Endothelial cell of umbilical vein (primary cell): ENCODE data around the gene LRP1B. TPM values are rescaled to one million over a fixed set of nuclear protein-coding genes. Genes with fewer than 3 reads are reported as not detected.

Experiments
- BruUV-seq: library from RNA; stranded (reverse); fragments of 400-500 nt; replicated peaks from 2 replicates; lab custom pipeline; 2021; lab: Mats Ljungman, UMichigan
- CTCF ChIA-PET: fragments of 300-600, 350-600 bp; sonication (Branson Sonifier 250); formaldehyde crosslinking; loops from one replicate; lab custom pipeline; 2021; ENCODE audit warnings: antibody characterized with exemption, inconsistent platforms; lab: Charles Lee
- POLR2A ChIA-PET: fragments of 300-600, 350-600 bp; sonication (Branson Sonifier 250); formaldehyde crosslinking; loops from one replicate; lab custom pipeline; 2021; ENCODE audit warnings: antibody characterized with exemption, inconsistent platforms; lab: Charles Lee
- DNase-seq: peaks from one replicate; pipeline ENCODE4 v3.0.0-alpha.2; 2011; ENCODE audit warnings: low read depth, low spot score
- FAIRE-seq: peaks from 2 replicates; lab custom pipeline; 2011; peaks lifted over from hg19 to GRCh38; lab: Jason Lieb, UNC
- H2AFZ ChIP-seq: 2 replicates; pipeline ENCODE4 v1.6.0; 2012; ENCODE audit warnings: low read depth, low read length, control low read depth, inconsistent platforms
- H3K27ac ChIP-seq: 2 replicates; pipeline ENCODE4 v1.5.1; 2011; ENCODE audit warnings: low read depth, mild to moderate bottlenecking, control low read depth, low read length, moderate library complexity; ENCODE audit not compliant: insufficient read depth
- H3K27me3 ChIP-seq, 2 experiments: 2 replicates each; pipeline versions ENCODE4 v1.6.0 to v1.6.1; 2011; ENCODE audit warnings: low read length in 2 of 2, mixed read lengths in 1 of 2; ENCODE audit not compliant: control insufficient read depth in 2 of 2, insufficient read depth in 2 of 2
- H3K36me3 ChIP-seq, 2 experiments: 2 replicates in 1 of 2; 3 replicates in 1 of 2; pipeline ENCODE4 v1.5.1; 2011; ENCODE audit warnings: low read length in 2 of 2, mild to moderate bottlenecking in 1 of 2, moderate library complexity in 1 of 2; ENCODE audit not compliant: control insufficient read depth in 2 of 2, insufficient read depth in 2 of 2; ENCODE audit errors: extremely low read depth in 1 of 2
- H3K4me1 ChIP-seq: 3 replicates; pipeline ENCODE4 v1.5.1; 2011; ENCODE audit warnings: mild to moderate bottlenecking, low read length; ENCODE audit not compliant: control insufficient read depth, insufficient read depth; ENCODE audit errors: extremely low read depth
- H3K4me2 ChIP-seq: 2 replicates; pipeline ENCODE4 v1.6.1; 2011; ENCODE audit warnings: low read length, control low read depth, mixed read lengths; ENCODE audit not compliant: insufficient read depth
- H3K4me3 ChIP-seq, 3 experiments: fragments of 200-600 bp in 1 of 3; sonication (generic), shearing (Covaris generic) in 1 of 3; replicated peaks in 1 of 3; 2 replicates each; pipeline ENCODE4 v1.5.1; 2011 to 2016; ENCODE audit warnings: control low read depth in 3 of 3, low read length in 3 of 3, mild to moderate bottlenecking in 2 of 3, inconsistent platforms in 1 of 3, low read depth in 1 of 3, moderate library complexity in 1 of 3; ENCODE audit not compliant: insufficient read depth in 1 of 3
- H3K79me2 ChIP-seq: 2 replicates; pipeline ENCODE4 v1.6.0; 2012; ENCODE audit warnings: low read length, inconsistent platforms; ENCODE audit not compliant: control insufficient read depth, insufficient read depth
- H3K9ac ChIP-seq: replicated peaks from 2 replicates; pipeline ENCODE3; 2011; ENCODE audit warnings: low read length, control low read depth; ENCODE audit not compliant: insufficient read depth; ENCODE audit errors: extremely low read depth
- H3K9me1 ChIP-seq: replicated peaks from 3 replicates; pipeline ENCODE4 v1.6.0; 2011; ENCODE audit warnings: mild to moderate bottlenecking, low read length; ENCODE audit not compliant: control insufficient read depth, insufficient read depth; ENCODE audit errors: extremely low read depth
- H3K9me3 ChIP-seq: replicated peaks from 2 replicates; pipeline ENCODE4 v1.5.1; 2012; ENCODE audit warnings: low read length, inconsistent platforms; ENCODE audit not compliant: control insufficient read depth, insufficient read depth
- H4K20me1 ChIP-seq: replicated peaks from 2 replicates; pipeline ENCODE3; 2011; ENCODE audit warnings: mild to moderate bottlenecking, low read length; ENCODE audit not compliant: control insufficient read depth, insufficient read depth; ENCODE audit errors: extremely low read depth
- EZH2 ChIP-seq: IDR thresholded peaks from 2 replicates; pipeline ENCODE4 v1.6.1; 2012; ENCODE audit warnings: borderline replicate concordance, low read depth, mild to moderate bottlenecking, moderate library complexity, low read length, inconsistent platforms; ENCODE audit not compliant: severe bottlenecking
- FOS ChIP-seq: IDR thresholded peaks from 2 replicates; pipeline ENCODE4 v1.6.1; 2011; ENCODE audit warnings: mild to moderate bottlenecking, low read length, moderate library complexity, borderline replicate concordance; ENCODE audit not compliant: insufficient read depth
- GATA2 ChIP-seq: IDR thresholded peaks from 2 replicates; pipeline ENCODE4 v1.7.0; 2011; ENCODE audit warnings: low read depth, mild to moderate bottlenecking, moderate library complexity, mixed read lengths, low read length; ENCODE audit not compliant: insufficient read length, insufficient read depth
- JUN ChIP-seq: IDR thresholded peaks from 2 replicates; pipeline ENCODE4 v1.6.1; 2011; ENCODE audit warnings: borderline replicate concordance, low read depth; ENCODE audit not compliant: insufficient read length, insufficient read depth
- MYC ChIP-seq: IDR thresholded peaks from one replicate; pipeline ENCODE4 v1.6.1; 2011; ENCODE audit warnings: mild to moderate bottlenecking, low read depth, low read length
- POLR2A ChIP-seq: IDR thresholded peaks from 2 replicates; pipeline ENCODE4 v1.6.1; 2012; ENCODE audit warnings: low read depth, mild to moderate bottlenecking, control low read depth, low read length
- POLR2AphosphoS5 ChIP-seq: IDR thresholded peaks from 2 replicates; pipeline ENCODE4 v1.6.1; 2012; ENCODE audit warnings: low read depth, mild to moderate bottlenecking, control low read depth, low read length, moderate library complexity; ENCODE audit not compliant: insufficient read depth
- dilution Hi-C: fragments of 300-500 bp; cut with MboI; formaldehyde crosslinking; loops from one replicate; pipeline ENCODE4 v1.15.0; 2019; ENCODE audit warnings: low sequenced_read_pairs; ENCODE audit not compliant: extremely low pct_ligation_motif_present
- intact Hi-C: fragments of 100-400 bp; cut with micrococcal nuclease; formaldehyde crosslinking; loops from one replicate; pipeline ENCODE4 v1.10.0; 2022
- polyA plus RNA-seq, 4 experiments: library from polyadenylated mRNA; depleted of rRNA in 3 of 4; stranded (reverse) in 3 of 4; unstranded in 1 of 4; fragments of >200 nt; gene quantifications; 2 replicates each; pipeline versions ENCODE4 v1.2.1 to v1.2.3, GENCODE V29; 2011 to 2012; ENCODE audit warnings: missing spikeins in 1 of 4
- total RNA-seq: library from RNA; stranded (reverse); gene quantifications from 2 replicates; pipeline ENCODE4 v1.2.3, GENCODE V29; 2021
- TF ChIP-seq, protein P1 (sequence below): IDR thresholded peaks from 2 replicates; pipeline ENCODE4 v1.6.1; 2011; ENCODE audit not compliant: insufficient read depth, insufficient read length
- TF ChIP-seq, protein P2 (sequence below), 2 donors: IDR thresholded peaks; 1 replicate in 1 of 2; 2 replicates in 1 of 2; pipeline ENCODE4 v1.5.1; 2011; ENCODE audit warnings: low read length in 2 of 2, mild to moderate bottlenecking in 2 of 2, moderate library complexity in 2 of 2, control low read depth in 1 of 2, inconsistent platforms in 1 of 2, low read depth in 1 of 2; ENCODE audit not compliant: insufficient read depth in 1 of 2; ENCODE audit errors: extremely low read depth in 1 of 2

The LRP1B gene
- total and polyA plus RNA-seq, 2 donors (not counting 3 experiments of a cell fraction or from before 2014, with no cell fraction given), result 0.03 to 0.07 TPM

DNA sequence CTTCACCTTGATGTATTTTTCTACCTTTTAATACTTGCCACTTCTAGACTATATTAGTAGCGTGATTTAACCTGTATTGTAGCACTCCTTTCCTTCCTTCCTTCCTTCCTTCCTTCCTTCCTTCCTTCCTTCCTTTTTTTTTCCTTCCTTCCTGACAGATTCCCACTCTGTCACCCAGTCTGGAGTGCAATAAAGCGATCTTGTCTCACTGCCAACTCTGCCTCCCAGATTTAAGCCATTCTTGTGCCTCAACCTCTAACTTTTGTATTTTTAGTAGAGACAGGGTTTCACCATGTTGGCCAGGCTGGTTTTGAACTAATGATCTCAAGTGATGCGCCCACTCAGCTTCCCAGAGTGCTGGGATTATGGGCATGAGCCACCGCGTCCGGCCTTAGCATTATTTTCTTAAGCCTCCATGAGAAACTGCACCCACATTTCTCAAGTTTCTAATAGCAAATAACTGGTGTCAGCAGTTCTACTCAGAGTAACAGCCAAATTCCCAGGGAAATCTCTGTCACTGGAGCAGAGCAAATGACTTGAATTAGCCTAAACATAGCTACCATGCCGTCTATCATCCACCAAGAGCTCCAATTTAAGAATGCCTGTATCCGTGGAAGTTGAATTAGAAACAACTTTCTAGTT is 529.2 kb downstream of the LRP1B start:
- no peak overlapping the region for H3K4me3 ChIP-seq
- no peak overlapping the region for H3K9ac ChIP-seq
- no peaks in the 10 kb centered on the region for H3K36me3 ChIP-seq
- DNase-seq (no peak), FAIRE-seq (no peak)
- H3K79me2 ChIP-seq, result no peaks in the 10 kb centered on the region
- no peaks in the 10 kb centered on the region for H3K9me1 ChIP-seq
- no peak overlapping the region for H2AFZ ChIP-seq
- H3K4me1 ChIP-seq, result no peaks in the 10 kb centered on the region
- no peaks in the 10 kb centered on the region for H4K20me1 ChIP-seq
- H3K27me3 ChIP-seq, result no peaks in the 10 kb centered on the region
- no peak overlapping the region for H3K27ac ChIP-seq
- TF ChIP-seq FOS, result no peak
- TF ChIP-seq EZH2, result no peak
- TF ChIP-seq GATA2, result no peak
- TF ChIP-seq, protein P1, sequence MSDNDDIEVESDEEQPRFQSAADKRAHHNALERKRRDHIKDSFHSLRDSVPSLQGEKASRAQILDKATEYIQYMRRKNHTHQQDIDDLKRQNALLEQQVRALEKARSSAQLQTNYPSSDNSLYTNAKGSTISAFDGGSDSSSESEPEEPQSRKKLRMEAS, result no peak
- CTCF ChIA-PET, result no interaction called here
- intact Hi-C loops, result no loop called here
- no peaks in the 10 kb centered on the region for H3K9me3 ChIP-seq
- POLR2A ChIA-PET, result no interaction called here
- dilution Hi-C loops, result no loop called here
- BruUV-seq, result no TSS peak
- no peak overlapping the region for H3K4me2 ChIP-seq

DNA sequence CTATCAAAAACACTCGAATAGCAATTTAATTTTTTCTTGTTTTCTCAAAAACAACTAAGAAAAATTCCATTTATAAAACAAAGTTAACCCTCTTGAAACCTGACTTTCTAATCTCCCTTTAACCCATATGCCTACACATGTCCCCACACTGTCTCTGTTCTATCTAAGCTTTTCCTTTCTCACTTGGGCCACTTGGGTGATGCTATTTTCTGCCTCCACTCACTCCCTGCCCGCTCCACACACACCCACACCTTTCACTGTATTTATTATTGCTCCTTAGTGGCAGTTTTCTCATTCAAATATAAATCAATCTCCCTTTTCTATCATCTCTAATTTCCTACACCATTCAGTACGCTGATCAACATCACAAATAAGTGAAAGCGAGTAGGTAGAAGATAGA is 531.1 kb downstream of the LRP1B start:
- Histone ChIP-seq H3K9me1 (no peaks in the 10 kb centered on the region), H4K20me1 (no peaks in the 10 kb centered on the region), H3K4me1 (no peaks in the 10 kb centered on the region), H3K9me3 (no peaks in the 10 kb centered on the region), H3K4me3 (no peak overlapping the region), H3K79me2 (no peaks in the 10 kb centered on the region), H3K27me3 (no peaks in the 10 kb centered on the region), H2AFZ (no peak overlapping the region), H3K9ac (no peak overlapping the region), H3K4me2 (no peak overlapping the region), H3K27ac (no peak overlapping the region), H3K36me3 (no peaks in the 10 kb centered on the region)
- ChIA-PET POLR2A (no interaction called here), CTCF (no interaction called here)
- FAIRE-seq, result no peak
- dilution Hi-C loops, result no loop called here
- no peak for TF ChIP-seq JUN
- TF ChIP-seq, protein P2, sequence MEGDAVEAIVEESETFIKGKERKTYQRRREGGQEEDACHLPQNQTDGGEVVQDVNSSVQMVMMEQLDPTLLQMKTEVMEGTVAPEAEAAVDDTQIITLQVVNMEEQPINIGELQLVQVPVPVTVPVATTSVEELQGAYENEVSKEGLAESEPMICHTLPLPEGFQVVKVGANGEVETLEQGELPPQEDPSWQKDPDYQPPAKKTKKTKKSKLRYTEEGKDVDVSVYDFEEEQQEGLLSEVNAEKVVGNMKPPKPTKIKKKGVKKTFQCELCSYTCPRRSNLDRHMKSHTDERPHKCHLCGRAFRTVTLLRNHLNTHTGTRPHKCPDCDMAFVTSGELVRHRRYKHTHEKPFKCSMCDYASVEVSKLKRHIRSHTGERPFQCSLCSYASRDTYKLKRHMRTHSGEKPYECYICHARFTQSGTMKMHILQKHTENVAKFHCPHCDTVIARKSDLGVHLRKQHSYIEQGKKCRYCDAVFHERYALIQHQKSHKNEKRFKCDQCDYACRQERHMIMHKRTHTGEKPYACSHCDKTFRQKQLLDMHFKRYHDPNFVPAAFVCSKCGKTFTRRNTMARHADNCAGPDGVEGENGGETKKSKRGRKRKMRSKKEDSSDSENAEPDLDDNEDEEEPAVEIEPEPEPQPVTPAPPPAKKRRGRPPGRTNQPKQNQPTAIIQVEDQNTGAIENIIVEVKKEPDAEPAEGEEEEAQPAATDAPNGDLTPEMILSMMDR (IDR thresholded peaks at IDR 0.05; ENCODE audit: extremely low read depth in 1 of 2, insufficient read depth in 1 of 2, low read depth in 1 of 2, low read length in 2 of 2), result no peak
- TF ChIP-seq POLR2A, result no peak
- no peak for TF ChIP-seq POLR2AphosphoS5
- no peak for TF ChIP-seq EZH2
- TF ChIP-seq MYC, result no peak
- TF ChIP-seq, protein P1, result no peak
- no peak for TF ChIP-seq FOS
- TF ChIP-seq GATA2, result no peak
- BruUV-seq, result no TSS peak
- intact Hi-C loops, result no loop called here
- DNase-seq, result no peak
